HG02610 (cell line): Measurements from ENCODE around the gene UGT3A2.
"Not testable (repeated sequence)": the region's sequence is repeated elsewhere in the genome, so short reads cannot be mapped to it uniquely, and the experiment has no call there.

Experiments
- ATAC-seq: cut with Tn5 transposase; IDR thresholded peaks from one replicate; pipeline ENCODE4 v1.9.1; 2021; ENCODE audit warnings: mild to moderate bottlenecking, moderate library complexity; ENCODE audit not compliant: unreplicated experiment

UGT3A2 gene

GRCh38 chr5:36054647-36055046 lies 12.0 kb downstream of the UGT3A2 start:
- no peak for ATAC-seq

- ATAC-seq: no peak
Observed at GRCh38 chr5:36052538-36052937, 14.1 kb downstream of the UGT3A2 start.

- ATAC-seq: no peak
Observed at GRCh38 chr5:36049949-36050348, 16.7 kb downstream of the UGT3A2 start.

GRCh38 chr5:36047384-36048160 lies 19.1 kb downstream of the UGT3A2 start:
- ATAC-seq: no peak

- ATAC-seq: no peak
Observed at GRCh38 chr5:36045895-36046294, 20.8 kb downstream of the UGT3A2 start.

GRCh38 chr5:36041537-36041845 lies 25.2 kb downstream of the UGT3A2 start:
- no peak for ATAC-seq

GRCh38 chr5:36040651-36041536 lies 25.8 kb downstream of the UGT3A2 start:
- ATAC-seq: no peak

GRCh38 chr5:36035696-36036095 lies 31.0 kb downstream of the UGT3A2 start:
- ATAC-seq: no peak

GRCh38 chr5:36034536-36035134 lies 32.0 kb downstream of the UGT3A2 start:
- ATAC-seq: not testable (repeated sequence)

GRCh38 chr5:36033486-36033885 lies 33.2 kb downstream of the UGT3A2 start:
- no peak for ATAC-seq

GRCh38 chr5:36033047-36033446 lies 33.6 kb downstream of the UGT3A2 start:
- ATAC-seq: no peak

GRCh38 chr5:36031223-36031622 lies 35.5 kb downstream of the UGT3A2 start:
- no peak for ATAC-seq

- ATAC-seq: no peak
Observed at GRCh38 chr5:36029914-36030313, 36.8 kb downstream of the UGT3A2 start.

GRCh38 chr5:36028816-36029465 lies 37.7 kb downstream of the UGT3A2 start:
- no peak for ATAC-seq

- ATAC-seq: no peak
Observed at GRCh38 chr5:36027711-36028110, 39.0 kb downstream of the UGT3A2 start.

GRCh38 chr5:36026706-36027465 lies 39.8 kb downstream of the UGT3A2 start:
- no peak for ATAC-seq

- ATAC-seq: not testable (repeated sequence)
Observed at GRCh38 chr5:36022246-36022645, 44.4 kb downstream of the UGT3A2 start.

- not testable (repeated sequence) for ATAC-seq
Observed at GRCh38 chr5:36019584-36019983, 47.1 kb downstream of the UGT3A2 start.

- no peak for ATAC-seq
Observed at GRCh38 chr5:36017622-36018021, 49.1 kb downstream of the UGT3A2 start.

- ATAC-seq: no peak
Observed at GRCh38 chr5:36017004-36017403, 49.7 kb downstream of the UGT3A2 start.
